ENCODE data around the gene GABPB1.

GRCh38 chr15:50251638-50252182, 103.3 kb downstream of the GABPB1 start:
- TF ChIP-seq CTCF (IDR thresholded peaks at IDR 0.05) (no peak), POLR2AphosphoS5 (IDR thresholded peaks at IDR 0.05) (no peak), POLR2A (IDR thresholded peaks at IDR 0.05) (no peak)

Data from stomach (tissue), 4 donors.